GM12878 (cell line): ENCODE results near the gene DNAH8. TPM values are rescaled to one million over a fixed set of nuclear protein-coding genes. Genes with fewer than 3 reads are reported as not detected.

Source experiments
- ATAC-seq: fragments of 200-7000 bp; cut with Tn5 transposase; 3 replicates; pipeline ENCODE4 v1.9.1; 2020; ENCODE audit warnings: mild to moderate bottlenecking, moderate library complexity
- BruUV-seq: library from RNA; stranded (reverse); fragments of 400-500 nt; replicated peaks from 2 replicates; lab custom pipeline; 2021; lab: Mats Ljungman, UMichigan
- CTCF ChIA-PET: fragments of 300-600 bp; sonication (Branson Sonifier 250); formaldehyde crosslinking; extraction: SDS; loops from one replicate; lab custom pipeline; 2021; ENCODE audit warnings: inconsistent platforms; lab: Yijun Ruan, JAX
- POLR2A ChIA-PET: fragments of 350-600 bp; formaldehyde crosslinking; extraction: SDS; loops from one replicate; lab custom pipeline; 2021; ENCODE audit warnings: inconsistent platforms; lab: Charles Lee
- RAD21 ChIA-PET: fragments of 300-600 bp; sonication (Branson Sonifier 250); formaldehyde crosslinking; loops from one replicate; lab custom pipeline; 2023; ENCODE audit warnings: antibody characterized with exemption; ENCODE audit not compliant: unreplicated experiment; lab: Charles Lee
- SMC1A ChIA-PET: fragments of 300-600 bp; sonication (Branson Sonifier 250); formaldehyde crosslinking; loops from one replicate; lab custom pipeline; 2023; ENCODE audit not compliant: unreplicated experiment, uncharacterized antibody; lab: Charles Lee
- DNase-seq: peaks from one replicate; pipeline ENCODE4 v3.0.0-alpha.2; 2011; ENCODE audit warnings: low read depth, low spot score
- FAIRE-seq: peaks from 3 replicates; lab custom pipeline; 2011; peaks lifted over from hg19 to GRCh38; lab: Jason Lieb, UNC
- H2AFZ ChIP-seq: 2 replicates; pipeline ENCODE4 v1.6.0; 2011; ENCODE audit warnings: low read depth, low read length, control low read depth; ENCODE audit not compliant: control insufficient read depth
- H3K27ac ChIP-seq: 2 replicates; pipeline ENCODE4 v1.5.1; 2011; ENCODE audit warnings: control low read depth; ENCODE audit not compliant: control insufficient read depth, insufficient read depth
- H3K27me3 ChIP-seq, 2 experiments: replicated peaks in 1 of 2; 2 replicates each; pipeline versions ENCODE4 v1.6.0 to v1.6.1; 2011; ENCODE audit warnings: low read length in 1 of 2; ENCODE audit not compliant: control insufficient read depth in 2 of 2, insufficient read depth in 2 of 2
- H3K36me3 ChIP-seq, 2 experiments: 2 replicates each; pipeline ENCODE4 v1.5.1; 2011; ENCODE audit warnings: low read length in 1 of 2; ENCODE audit not compliant: control insufficient read depth in 2 of 2, insufficient read depth in 2 of 2
- H3K4me1 ChIP-seq: 2 replicates; pipeline ENCODE4 v1.6.1; 2011; ENCODE audit warnings: mild to moderate bottlenecking, low read length, moderate library complexity, mixed read lengths; ENCODE audit not compliant: control insufficient read depth, insufficient read depth
- H3K4me2 ChIP-seq: 2 replicates; pipeline ENCODE4 v1.6.0; 2011; ENCODE audit warnings: control low read depth; ENCODE audit not compliant: control insufficient read depth, insufficient read depth
- H3K4me3 ChIP-seq: fragments of 200-600 bp; sonication (generic); 2 replicates; pipeline ENCODE4 v1.5.1; 2016
- H3K79me2 ChIP-seq: 2 replicates; pipeline ENCODE4 v1.6.0; 2011; ENCODE audit warnings: low read length; ENCODE audit not compliant: control insufficient read depth, insufficient read depth
- H3K9ac ChIP-seq: 2 replicates; pipeline ENCODE4 v1.8.0; 2011; ENCODE audit warnings: low read length, control low read depth, mixed read lengths; ENCODE audit not compliant: control insufficient read depth, insufficient read depth
- H3K9me3 ChIP-seq: replicated peaks from 3 replicates; pipeline ENCODE4 v1.5.1; 2011; ENCODE audit warnings: mild to moderate bottlenecking, low read length; ENCODE audit not compliant: control insufficient read depth, insufficient read depth
- H4K20me1 ChIP-seq: 2 replicates; pipeline ENCODE4 v1.6.0; 2011; ENCODE audit not compliant: control insufficient read depth, insufficient read depth
- ATF7 ChIP-seq: fragments of 450-650 bp; IDR thresholded peaks from 2 replicates; pipeline ENCODE4 v1.6.1; 2016; ENCODE audit warnings: low read depth, mild to moderate bottlenecking
- GATAD2B ChIP-seq: fragments of 450-650 bp; conservative IDR thresholded peaks from 2 replicates; pipeline ENCODE4 v1.6.1; 2017; ENCODE audit warnings: low read depth, mild to moderate bottlenecking, moderate library complexity
- LARP7 ChIP-seq: fragments of 450-650 bp; IDR thresholded peaks from 2 replicates; pipeline ENCODE4 v1.6.1; 2017; ENCODE audit warnings: mild to moderate bottlenecking
- MTA2 ChIP-seq: fragments of 450-650 bp; IDR thresholded peaks from 2 replicates; pipeline ENCODE4 v1.6.1; 2016; ENCODE audit warnings: low read depth, mild to moderate bottlenecking, moderate library complexity
- NR2F1 ChIP-seq: fragments of 450-650 bp; conservative IDR thresholded peaks from 2 replicates; pipeline ENCODE4 v1.6.1; 2017; ENCODE audit warnings: mild to moderate bottlenecking
- NRF1 ChIP-seq: conservative IDR thresholded peaks from 2 replicates; pipeline ENCODE4 v1.6.1; 2011; ENCODE audit warnings: mild to moderate bottlenecking, low read depth, low read length, improper control_type of control experiment
- SREBF1 ChIP-seq: IDR thresholded peaks from 2 replicates; pipeline ENCODE4 v1.6.1; 2012; ENCODE audit warnings: mild to moderate bottlenecking, low read length
- STAT1 ChIP-seq: fragments of 450-650 bp; conservative IDR thresholded peaks from 2 replicates; pipeline ENCODE4 v1.6.1; 2014; ENCODE audit warnings: antibody characterized with exemption, mild to moderate bottlenecking
- TBL1XR1 ChIP-seq: IDR thresholded peaks from 2 replicates; pipeline ENCODE4 v1.6.1; 2012; ENCODE audit warnings: low read depth, low read length, improper control_type of control experiment
- TCF12 ChIP-seq: IDR thresholded peaks from 2 replicates; pipeline ENCODE4 v1.6.1; 2011; ENCODE audit warnings: low read depth, mild to moderate bottlenecking, low read length
- ZNF274 ChIP-seq: IDR thresholded peaks from one replicate; pipeline ENCODE4 v1.8.0; 2011; ENCODE audit not compliant: insufficient read length, insufficient read depth
- ZZZ3 ChIP-seq: IDR thresholded peaks from 2 replicates; pipeline ENCODE4 v1.6.1; 2011; ENCODE audit warnings: low read depth; ENCODE audit not compliant: control insufficient read depth, insufficient read length
- WGBS: methylation state at CpG from one replicate; pipeline ENCODE4 v1.1.6; 2016; ENCODE audit warnings: low lambda C conversion rate; ENCODE audit not compliant: insufficient replicate concordance, insufficient coverage; ENCODE audit errors: missing lambda C conversion rate; 5-methylcytosine and 5-hydroxymethylcytosine counted together
- in situ Hi-C: fragments of 300-500 bp; cut with MboI; formaldehyde crosslinking; loops from 9 replicates; pipeline ENCODE4 v1.14.3; 2018; ENCODE audit warnings: mixed read lengths
- intact Hi-C: fragments of 100-400 bp; cut with micrococcal nuclease; formaldehyde crosslinking; loops from one replicate; pipeline ENCODE4 v1.14.2; 2022; ENCODE audit not compliant: unreplicated experiment
- polyA plus RNA-seq, 11 experiments: library from polyadenylated mRNA; depleted of rRNA in 4 of 11; unstranded in 6 of 11; stranded (reverse) in 5 of 11; fragments of >200 nt; fragmentation: Nextera tagmentation in 4 of 11; fragmentation: Illumina TruSeq in 1 of 11; extraction: Ambion mirVana in 4 of 11; extraction: Trizol in 1 of 11; gene quantifications; 1 replicate in 1 of 11; 2 replicates in 10 of 11; pipeline versions ENCODE4 v1.2.1 to v1.2.3, GENCODE V29; 2011 to 2016; ENCODE audit warnings: inconsistent platforms in 2 of 11, missing spikeins in 2 of 11, low read depth in 1 of 11
- total RNA-seq, 4 experiments: library from RNA; depleted of rRNA in 3 of 4; stranded (reverse); fragments of >200 nt in 3 of 4; fragmentation: Illumina TruSeq in 1 of 4; extraction: Trizol in 1 of 4; gene quantifications; 2 replicates each; pipeline versions ENCODE4 v1.2.1 to v1.2.3, GENCODE V29; 2013 to 2021
- TF ChIP-seq, protein P1 (sequence below): fragments of 450-650 bp; IDR thresholded peaks from 2 replicates; pipeline ENCODE4 v1.6.1; 2017; ENCODE audit warnings: borderline replicate concordance
- TF ChIP-seq, protein P2 (sequence below): IDR thresholded peaks from 2 replicates; pipeline ENCODE4 v1.6.1; 2012; ENCODE audit warnings: low read depth, low read length, improper control_type of control experiment
- TF ChIP-seq, protein P3 (sequence below): fragments of 450-650 bp; IDR thresholded peaks from 2 replicates; pipeline ENCODE4 v1.6.1; 2018; ENCODE audit warnings: borderline replicate concordance, mild to moderate bottlenecking; ENCODE audit not compliant: partially characterized antibody
- TF ChIP-seq, protein P4 (sequence below): fragments of 450-650 bp; conservative IDR thresholded peaks from 2 replicates; pipeline ENCODE4 v1.6.1; 2017; ENCODE audit warnings: mild to moderate bottlenecking, moderate library complexity
- TF ChIP-seq, protein P5 (sequence below): fragments of 450-650 bp; IDR thresholded peaks from 2 replicates; pipeline ENCODE4 v1.6.1; 2016; ENCODE audit warnings: mild to moderate bottlenecking

The DNAH8 gene
- total and polyA plus RNA-seq, 10 of the 15 experiments (the other 5 are each of a cell fraction or from before 2014, with no cell fraction given), result 0.02 to 0.34 (median 0.10) TPM; not detected in 3

DNA sequence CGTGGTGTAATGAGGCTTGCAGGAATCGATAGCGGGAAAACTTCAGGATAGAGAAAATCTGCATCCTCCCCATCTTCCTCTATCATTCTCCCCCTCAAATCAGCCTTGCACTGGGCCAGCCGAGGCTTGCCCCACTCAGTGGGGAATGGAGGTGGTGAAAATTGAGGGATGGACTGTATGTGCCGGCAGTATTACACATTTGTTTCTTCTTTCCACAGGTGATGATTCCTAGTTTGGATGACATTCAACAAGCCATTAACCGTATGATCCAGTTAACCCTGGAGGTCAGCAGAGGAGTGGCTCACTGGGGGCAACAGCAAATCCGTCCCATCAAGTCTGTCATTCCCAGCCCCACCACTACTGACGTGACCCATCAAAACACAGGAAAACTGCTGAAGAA, 100.1 kb downstream of the DNAH8 start (continued):
- TF ChIP-seq, protein P1, sequence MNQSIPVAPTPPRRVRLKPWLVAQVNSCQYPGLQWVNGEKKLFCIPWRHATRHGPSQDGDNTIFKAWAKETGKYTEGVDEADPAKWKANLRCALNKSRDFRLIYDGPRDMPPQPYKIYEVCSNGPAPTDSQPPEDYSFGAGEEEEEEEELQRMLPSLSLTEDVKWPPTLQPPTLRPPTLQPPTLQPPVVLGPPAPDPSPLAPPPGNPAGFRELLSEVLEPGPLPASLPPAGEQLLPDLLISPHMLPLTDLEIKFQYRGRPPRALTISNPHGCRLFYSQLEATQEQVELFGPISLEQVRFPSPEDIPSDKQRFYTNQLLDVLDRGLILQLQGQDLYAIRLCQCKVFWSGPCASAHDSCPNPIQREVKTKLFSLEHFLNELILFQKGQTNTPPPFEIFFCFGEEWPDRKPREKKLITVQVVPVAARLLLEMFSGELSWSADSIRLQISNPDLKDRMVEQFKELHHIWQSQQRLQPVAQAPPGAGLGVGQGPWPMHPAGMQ, result no peak

DNA sequence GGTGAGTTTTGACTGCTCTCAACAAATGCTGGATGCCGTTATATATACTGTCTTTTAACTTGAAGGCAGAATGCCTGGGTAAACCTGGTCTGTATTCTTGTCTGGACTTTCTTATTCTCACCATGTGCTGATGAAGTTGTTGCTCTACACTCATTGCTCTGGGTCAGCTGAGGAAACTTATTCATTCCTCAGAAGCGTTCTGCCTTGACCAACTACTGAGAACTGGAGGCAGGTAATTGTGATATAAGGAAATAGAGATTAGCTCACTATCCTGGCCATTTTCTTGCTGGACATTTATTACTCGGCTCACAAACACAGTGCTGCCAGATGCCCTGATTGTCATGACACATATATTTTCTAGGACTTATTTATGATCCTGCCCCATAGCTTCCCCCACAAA, 103.6 kb downstream of the DNAH8 start:
- no peak for FAIRE-seq
- ChIA-PET RAD21 (no interaction called here), POLR2A (no interaction called here), CTCF (interaction anchor here (0.6 kb wide), 1 partner anchor 374 kb away, joined by 3 read pairs; no protein-coding TSS in a partner anchor), SMC1A (no interaction called here)
- ATAC-seq, result no peak
- Histone ChIP-seq H3K4me2 (no peak overlapping the region), H3K36me3 (no peaks in the 10 kb centered on the region), H3K9me3 (no peaks in the 10 kb centered on the region), H3K79me2 (no peaks in the 10 kb centered on the region), H3K9ac (no peak overlapping the region), H3K4me3 (no peak overlapping the region), H3K4me1 (no peaks in the 10 kb centered on the region), H2AFZ (no peak overlapping the region), H4K20me1 (no peaks in the 10 kb centered on the region), H3K27ac (no peak overlapping the region), H3K27me3 (no peaks in the 10 kb centered on the region)
- BruUV-seq, result no TSS peak
- intact Hi-C loops, result no loop called here
- in situ Hi-C loops, result no loop called here
- no peak for DNase-seq
- WGBS, result 87% methylated on average over 3 of the region's 3 CpGs
- no peak for TF ChIP-seq LARP7
- TF ChIP-seq TCF12, result no peak
- TF ChIP-seq SREBF1, result no peak
- no peak for TF ChIP-seq MTA2
- no peak for TF ChIP-seq STAT1
- no peak for TF ChIP-seq TBL1XR1
- TF ChIP-seq, protein P2, sequence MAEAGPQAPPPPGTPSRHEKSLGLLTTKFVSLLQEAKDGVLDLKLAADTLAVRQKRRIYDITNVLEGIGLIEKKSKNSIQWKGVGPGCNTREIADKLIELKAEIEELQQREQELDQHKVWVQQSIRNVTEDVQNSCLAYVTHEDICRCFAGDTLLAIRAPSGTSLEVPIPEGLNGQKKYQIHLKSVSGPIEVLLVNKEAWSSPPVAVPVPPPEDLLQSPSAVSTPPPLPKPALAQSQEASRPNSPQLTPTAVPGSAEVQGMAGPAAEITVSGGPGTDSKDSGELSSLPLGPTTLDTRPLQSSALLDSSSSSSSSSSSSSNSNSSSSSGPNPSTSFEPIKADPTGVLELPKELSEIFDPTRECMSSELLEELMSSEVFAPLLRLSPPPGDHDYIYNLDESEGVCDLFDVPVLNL, result no peak
- TF ChIP-seq NR2F1, result no peak
- TF ChIP-seq, protein P3, sequence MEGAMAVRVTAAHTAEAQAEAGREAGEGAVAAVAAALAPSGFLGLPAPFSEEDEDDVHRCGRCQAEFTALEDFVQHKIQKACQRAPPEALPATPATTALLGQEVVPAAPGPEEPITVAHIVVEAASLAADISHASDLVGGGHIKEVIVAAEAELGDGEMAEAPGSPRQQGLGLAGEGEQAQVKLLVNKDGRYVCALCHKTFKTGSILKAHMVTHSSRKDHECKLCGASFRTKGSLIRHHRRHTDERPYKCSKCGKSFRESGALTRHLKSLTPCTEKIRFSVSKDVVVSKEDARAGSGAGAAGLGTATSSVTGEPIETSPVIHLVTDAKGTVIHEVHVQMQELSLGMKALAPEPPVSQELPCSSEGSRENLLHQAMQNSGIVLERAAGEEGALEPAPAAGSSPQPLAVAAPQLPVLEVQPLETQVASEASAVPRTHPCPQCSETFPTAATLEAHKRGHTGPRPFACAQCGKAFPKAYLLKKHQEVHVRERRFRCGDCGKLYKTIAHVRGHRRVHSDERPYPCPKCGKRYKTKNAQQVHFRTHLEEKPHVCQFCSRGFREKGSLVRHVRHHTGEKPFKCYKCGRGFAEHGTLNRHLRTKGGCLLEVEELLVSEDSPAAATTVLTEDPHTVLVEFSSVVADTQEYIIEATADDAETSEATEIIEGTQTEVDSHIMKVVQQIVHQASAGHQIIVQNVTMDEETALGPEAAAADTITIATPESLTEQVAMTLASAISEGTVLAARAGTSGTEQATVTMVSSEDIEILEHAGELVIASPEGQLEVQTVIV, result no peak
- no peak for TF ChIP-seq GATAD2B
- TF ChIP-seq, protein P4, sequence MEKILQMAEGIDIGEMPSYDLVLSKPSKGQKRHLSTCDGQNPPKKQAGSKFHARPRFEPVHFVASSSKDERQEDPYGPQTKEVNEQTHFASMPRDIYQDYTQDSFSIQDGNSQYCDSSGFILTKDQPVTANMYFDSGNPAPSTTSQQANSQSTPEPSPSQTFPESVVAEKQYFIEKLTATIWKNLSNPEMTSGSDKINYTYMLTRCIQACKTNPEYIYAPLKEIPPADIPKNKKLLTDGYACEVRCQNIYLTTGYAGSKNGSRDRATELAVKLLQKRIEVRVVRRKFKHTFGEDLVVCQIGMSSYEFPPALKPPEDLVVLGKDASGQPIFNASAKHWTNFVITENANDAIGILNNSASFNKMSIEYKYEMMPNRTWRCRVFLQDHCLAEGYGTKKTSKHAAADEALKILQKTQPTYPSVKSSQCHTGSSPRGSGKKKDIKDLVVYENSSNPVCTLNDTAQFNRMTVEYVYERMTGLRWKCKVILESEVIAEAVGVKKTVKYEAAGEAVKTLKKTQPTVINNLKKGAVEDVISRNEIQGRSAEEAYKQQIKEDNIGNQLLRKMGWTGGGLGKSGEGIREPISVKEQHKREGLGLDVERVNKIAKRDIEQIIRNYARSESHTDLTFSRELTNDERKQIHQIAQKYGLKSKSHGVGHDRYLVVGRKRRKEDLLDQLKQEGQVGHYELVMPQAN, result no peak
- TF ChIP-seq NRF1, result no peak
- TF ChIP-seq ATF7, result no peak
- TF ChIP-seq, protein P5, sequence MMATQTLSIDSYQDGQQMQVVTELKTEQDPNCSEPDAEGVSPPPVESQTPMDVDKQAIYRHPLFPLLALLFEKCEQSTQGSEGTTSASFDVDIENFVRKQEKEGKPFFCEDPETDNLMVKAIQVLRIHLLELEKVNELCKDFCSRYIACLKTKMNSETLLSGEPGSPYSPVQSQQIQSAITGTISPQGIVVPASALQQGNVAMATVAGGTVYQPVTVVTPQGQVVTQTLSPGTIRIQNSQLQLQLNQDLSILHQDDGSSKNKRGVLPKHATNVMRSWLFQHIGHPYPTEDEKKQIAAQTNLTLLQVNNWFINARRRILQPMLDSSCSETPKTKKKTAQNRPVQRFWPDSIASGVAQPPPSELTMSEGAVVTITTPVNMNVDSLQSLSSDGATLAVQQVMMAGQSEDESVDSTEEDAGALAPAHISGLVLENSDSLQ, result no peak
- no peak for TF ChIP-seq ZNF274
- no peak for TF ChIP-seq ZZZ3
